T-helper 17 cell (primary cell): Measurements from ENCODE around the gene TNS4. TPM values are rescaled to one million over a fixed set of nuclear protein-coding genes. Genes with fewer than 3 reads are reported as not detected.

Source experiments
- ATAC-seq: fragments of 150-1000 bp; cut with Tn5 transposase; 2 replicates; pipeline ENCODE4 v1.10.0; 2021; ENCODE audit warnings: mild to moderate bottlenecking, moderate library complexity
- DNase-seq, 3 donors: peaks; one replicate each; pipeline versions ENCODE4 v3.0.0 to v3.0.0-alpha.2; 2020 to 2021
- H3K9me3 ChIP-seq: one replicate; pipeline ENCODE4 v1.7.0; 2013; ENCODE audit warnings: low read length, mild to moderate bottlenecking; ENCODE audit not compliant: control insufficient read depth, poor library complexity, severe bottlenecking
- H3K27ac Mint-ChIP-seq: one replicate; pipeline ENCODE4 v1.8.0; 2022; ENCODE audit warnings: mild to moderate bottlenecking, moderate library complexity, mixed read lengths
- H3K27me3 Mint-ChIP-seq: one replicate; pipeline ENCODE4 v1.8.0; 2022; ENCODE audit warnings: mixed read lengths
- H3K36me3 Mint-ChIP-seq: one replicate; pipeline ENCODE4 v1.8.0; 2022; ENCODE audit warnings: low read depth, mixed read lengths
- H3K4me1 Mint-ChIP-seq: one replicate; pipeline ENCODE4 v1.8.0; 2022; ENCODE audit warnings: mild to moderate bottlenecking, mixed read lengths
- H3K4me3 Mint-ChIP-seq: one replicate; pipeline ENCODE4 v1.8.0; 2022; ENCODE audit warnings: mild to moderate bottlenecking, moderate library complexity, mixed read lengths
- total RNA-seq, 4 donors: library from RNA in 2 of 4; stranded (reverse) in 2 of 4; gene quantifications; one replicate each; pipeline ENCODE4 v1.2.3 and lab custom pipeline; 2022 to 2026

TNS4 gene
- total RNA-seq, 2 donors from 2014 or later = 0.77 to 1.7 TPM

DNA sequence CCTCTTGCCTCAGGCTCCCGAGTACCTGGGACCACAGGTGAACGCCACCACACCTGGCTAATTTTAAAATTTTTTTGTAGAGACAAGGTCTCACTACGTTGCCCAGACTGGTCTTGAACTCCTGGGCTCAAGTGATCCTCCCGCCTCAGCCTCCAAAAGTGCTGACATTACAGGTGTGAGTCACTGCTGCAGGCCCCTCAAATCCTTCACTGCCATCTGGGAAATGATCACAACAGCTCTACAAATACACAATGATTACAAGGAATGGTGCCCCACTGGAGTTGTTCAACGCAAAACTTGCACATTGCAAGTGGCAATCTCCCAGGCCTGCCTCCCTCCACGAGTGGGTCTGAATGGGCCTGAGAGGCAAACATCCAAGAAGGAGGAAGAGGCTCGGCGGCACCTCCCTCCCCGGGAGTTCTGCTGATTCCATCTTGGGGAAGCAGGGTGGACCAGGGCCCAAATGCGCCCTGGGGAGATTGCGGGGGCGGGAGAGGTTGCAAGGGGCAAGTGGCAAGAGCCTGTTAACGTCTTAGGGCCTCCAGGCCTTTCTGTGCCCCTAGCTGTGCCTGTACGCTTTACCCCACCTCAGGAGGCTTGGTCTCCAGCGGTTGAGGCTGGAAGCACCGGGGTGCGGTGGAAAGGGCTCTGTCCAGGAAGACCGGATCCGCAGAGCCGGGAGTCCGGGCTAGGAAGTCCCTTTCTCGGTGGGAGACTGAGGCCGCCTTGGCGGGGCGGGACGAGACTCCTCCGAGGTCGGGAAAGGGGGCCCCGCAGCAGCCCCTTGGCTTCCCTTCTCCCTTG is 58.8 kb downstream of the TNS4 start:
- Mint-ChIP-seq H3K27ac (no peak overlapping the region), H3K4me3 (peak overlapping the region; percentile 56), H3K27me3 (no peaks in the 10 kb centered on the region), H3K36me3 (peaks cover 4% of the 10 kb centered on the region), H3K4me1 (peaks cover 24% of the 10 kb centered on the region)
- ATAC-seq = no peak
- no peak for DNase-seq
- no peaks in the 10 kb centered on the region for H3K9me3 ChIP-seq

GRCh38 chr17:40440166-40440565 is 61.3 kb downstream of the TNS4 start:
- no peak for ATAC-seq
- Mint-ChIP-seq H3K4me1 (peaks cover 18% of the 10 kb centered on the region), H3K27ac (no peak overlapping the region), H3K36me3 (peaks cover 3% of the 10 kb centered on the region), H3K27me3 (no peaks in the 10 kb centered on the region), H3K4me3 (no peak overlapping the region)
- H3K9me3 ChIP-seq = no peaks in the 10 kb centered on the region
- no peak for DNase-seq

GRCh38 chr17:40437095-40437732 is 64.2 kb downstream of the TNS4 start:
- DNase-seq (no peak), ATAC-seq (no peak)
- Mint-ChIP-seq H3K36me3 (no peaks in the 10 kb centered on the region), H3K27ac (no peak overlapping the region), H3K27me3 (no peaks in the 10 kb centered on the region), H3K4me3 (no peak overlapping the region), H3K4me1 (peaks cover 7% of the 10 kb centered on the region)
- no peaks in the 10 kb centered on the region for H3K9me3 ChIP-seq

DNA sequence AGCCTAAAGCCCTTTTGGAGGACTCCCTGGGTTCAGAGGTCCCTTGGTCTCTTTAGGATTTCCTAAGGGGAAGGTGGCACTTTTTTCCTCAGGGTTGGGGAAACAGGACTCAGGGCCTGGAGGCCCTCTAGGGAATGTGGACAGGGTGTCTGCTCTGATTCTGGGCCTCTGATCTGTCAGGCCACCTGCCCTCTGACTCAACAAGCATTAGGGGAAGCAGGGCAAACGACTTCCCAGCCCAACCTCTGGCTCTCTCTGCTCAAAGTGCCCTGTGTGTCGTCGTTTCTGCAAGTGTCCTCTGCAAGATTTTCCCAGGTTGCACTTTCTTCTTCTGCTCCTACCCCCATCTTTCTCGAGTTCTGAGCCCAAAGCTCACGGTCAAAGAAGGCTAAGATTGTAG is 64.8 kb downstream of the TNS4 start:
- H3K36me3 Mint-ChIP-seq = no peaks in the 10 kb centered on the region
- ATAC-seq = no peak
- H3K9me3 ChIP-seq = no peaks in the 10 kb centered on the region
- peaks cover 7% of the 10 kb centered on the region for H3K4me1 Mint-ChIP-seq
- H3K27ac Mint-ChIP-seq = no peak overlapping the region
- DNase-seq = no peak
- no peak overlapping the region for H3K4me3 Mint-ChIP-seq
- no peaks in the 10 kb centered on the region for H3K27me3 Mint-ChIP-seq

GRCh38 chr17:40433551-40434415 is 67.6 kb downstream of the TNS4 start:
- ATAC-seq = peak; percentile 53
- peaks cover 7% of the 10 kb centered on the region for H3K4me1 Mint-ChIP-seq
- no peaks in the 10 kb centered on the region for H3K36me3 Mint-ChIP-seq
- no peaks in the 10 kb centered on the region for H3K9me3 ChIP-seq
- no peak overlapping the region for H3K4me3 Mint-ChIP-seq
- H3K27me3 Mint-ChIP-seq = no peaks in the 10 kb centered on the region
- H3K27ac Mint-ChIP-seq = no peak overlapping the region
- no peak for DNase-seq

- no peaks in the 10 kb centered on the region for H3K27me3 Mint-ChIP-seq
- H3K4me1 Mint-ChIP-seq = peaks cover 9% of the 10 kb centered on the region
- peak overlapping the region; percentile 27 for H3K27ac Mint-ChIP-seq
- peaks cover 2% of the 10 kb centered on the region for H3K36me3 Mint-ChIP-seq
- no peak for ATAC-seq
- H3K4me3 Mint-ChIP-seq = no peak overlapping the region
- DNase-seq = no peak
- no peaks in the 10 kb centered on the region for H3K9me3 ChIP-seq
Measured at GRCh38 chr17:40432864-40433528, 68.4 kb downstream of the TNS4 start.

DNA sequence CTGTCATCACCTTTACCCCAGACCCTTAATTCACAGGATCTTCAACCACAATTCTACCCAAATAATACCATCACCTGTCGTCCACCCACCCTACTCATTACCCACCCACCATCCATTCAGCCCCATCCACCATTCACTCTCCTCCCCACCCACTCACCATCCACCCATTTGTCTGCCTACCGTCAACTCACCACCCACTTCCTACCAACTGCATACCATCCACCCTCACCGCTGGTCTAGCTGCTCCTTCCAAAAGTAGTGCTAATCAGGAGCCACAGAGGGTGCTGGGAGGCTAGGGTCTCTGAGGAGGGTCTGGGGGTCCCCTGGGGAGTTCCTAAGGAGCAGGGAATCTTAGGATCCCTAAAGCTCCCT is 70.2 kb downstream of the TNS4 start:
- DNase-seq = no peak
- peaks cover 2% of the 10 kb centered on the region for H3K36me3 Mint-ChIP-seq

DNA sequence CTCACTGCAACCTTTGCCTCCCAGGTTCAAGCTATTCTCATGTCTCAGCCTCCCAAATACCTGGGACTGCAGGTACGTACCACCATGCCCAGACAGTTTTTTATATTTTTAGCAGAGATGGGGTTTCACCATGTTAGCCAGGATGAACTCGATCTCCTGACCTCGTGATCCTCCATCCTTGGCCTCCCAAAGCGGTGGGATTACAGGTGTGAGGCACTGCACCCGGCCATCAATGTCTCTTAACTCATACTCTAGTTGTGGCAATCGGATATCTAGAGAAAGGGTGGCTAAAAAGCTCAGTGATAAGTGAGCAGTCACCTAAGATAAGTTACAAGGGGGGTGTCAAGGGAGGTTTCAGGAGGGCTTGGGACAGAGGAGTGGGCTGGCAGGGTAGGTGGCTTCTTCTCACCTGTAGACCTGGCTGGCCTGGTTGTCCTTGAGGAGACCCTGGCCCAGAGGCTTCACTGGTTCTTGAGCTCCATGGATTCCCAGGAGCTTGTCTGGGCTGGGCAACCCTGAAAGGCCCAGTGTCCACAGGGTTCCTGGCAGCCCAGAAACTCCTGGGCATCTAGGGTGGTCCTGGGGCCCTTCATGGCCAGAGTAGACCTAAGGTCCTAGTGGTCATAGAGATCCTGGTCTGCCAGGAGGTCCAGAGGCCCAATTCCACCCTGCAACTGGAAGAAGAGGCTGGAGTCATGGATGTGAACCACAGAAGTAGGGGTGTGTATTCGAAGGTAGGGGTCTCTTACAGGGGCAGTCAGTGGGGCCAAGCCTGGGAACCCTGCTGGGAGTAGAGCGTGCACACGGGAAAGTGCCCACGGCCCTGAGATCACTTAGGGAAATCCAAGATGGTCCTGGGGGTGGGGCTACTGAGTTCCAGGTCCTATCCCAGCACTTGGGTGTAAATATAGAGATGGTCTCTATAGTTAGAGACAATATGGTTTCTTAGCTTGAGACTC is 70.9 kb downstream of the TNS4 start:
- H3K9me3 ChIP-seq = no peaks in the 10 kb centered on the region
- peaks cover 2% of the 10 kb centered on the region for H3K36me3 Mint-ChIP-seq

More for the DNA sequence above, 70.2 kb downstream of the TNS4 start:
- H3K9me3 ChIP-seq = no peaks in the 10 kb centered on the region
- ATAC-seq = no peak
- H3K27ac Mint-ChIP-seq = no peak overlapping the region
- no peaks in the 10 kb centered on the region for H3K27me3 Mint-ChIP-seq
- peaks cover 23% of the 10 kb centered on the region for H3K4me1 Mint-ChIP-seq
- H3K4me3 Mint-ChIP-seq = no peak overlapping the region

DNA sequence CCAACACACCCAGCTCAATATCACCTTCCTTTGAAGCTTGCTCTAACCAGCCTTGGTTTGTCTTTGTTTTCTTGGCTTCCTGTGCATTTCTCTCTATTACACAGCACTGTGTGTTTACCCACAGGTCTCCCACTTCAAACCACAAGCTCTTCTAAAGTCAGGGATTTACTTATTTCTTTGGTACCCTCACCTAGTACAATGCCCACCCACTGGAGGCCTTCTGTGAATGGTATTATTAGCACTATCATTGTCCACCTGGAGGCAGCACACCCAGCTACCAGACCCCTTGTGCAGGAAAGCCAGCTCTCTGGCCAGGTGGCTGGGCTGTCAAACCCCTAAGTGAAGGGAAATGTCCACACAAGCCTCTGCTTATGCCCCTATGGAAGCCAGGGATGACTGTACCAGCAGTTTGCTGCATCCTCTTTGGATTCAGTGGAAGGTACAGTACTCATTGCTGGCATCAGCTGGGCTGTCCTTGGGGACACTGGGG is 74.4 kb downstream of the TNS4 start:
- peak overlapping the region; percentile 28 for H3K4me3 Mint-ChIP-seq
- no peaks in the 10 kb centered on the region for H3K27me3 Mint-ChIP-seq
- H3K9me3 ChIP-seq = no peaks in the 10 kb centered on the region
- H3K4me1 Mint-ChIP-seq = peaks cover 27% of the 10 kb centered on the region
- DNase-seq (no peak), ATAC-seq (peak; percentile 90)
- H3K27ac Mint-ChIP-seq = peak overlapping the region; percentile 74
- H3K36me3 Mint-ChIP-seq = peaks cover 2% of the 10 kb centered on the region

More for the DNA sequence above, 70.9 kb downstream of the TNS4 start:
- peaks cover 30% of the 10 kb centered on the region for H3K4me1 Mint-ChIP-seq
- ATAC-seq = no peak
- H3K27ac Mint-ChIP-seq = no peak overlapping the region
- H3K4me3 Mint-ChIP-seq = no peak overlapping the region
- H3K27me3 Mint-ChIP-seq = no peaks in the 10 kb centered on the region
- DNase-seq = no peak
